GM12801 (cell line): ENCODE measurements around the gene ZNF664.

ENCODE experiments used
- TF ChIP-seq, protein P1 (sequence below): IDR thresholded peaks from one replicate; pipeline ENCODE4 v1.5.1; 2011; ENCODE audit warnings: control low read depth; ENCODE audit not compliant: insufficient read length; ENCODE audit errors: extremely low read depth

ZNF664 gene

DNA sequence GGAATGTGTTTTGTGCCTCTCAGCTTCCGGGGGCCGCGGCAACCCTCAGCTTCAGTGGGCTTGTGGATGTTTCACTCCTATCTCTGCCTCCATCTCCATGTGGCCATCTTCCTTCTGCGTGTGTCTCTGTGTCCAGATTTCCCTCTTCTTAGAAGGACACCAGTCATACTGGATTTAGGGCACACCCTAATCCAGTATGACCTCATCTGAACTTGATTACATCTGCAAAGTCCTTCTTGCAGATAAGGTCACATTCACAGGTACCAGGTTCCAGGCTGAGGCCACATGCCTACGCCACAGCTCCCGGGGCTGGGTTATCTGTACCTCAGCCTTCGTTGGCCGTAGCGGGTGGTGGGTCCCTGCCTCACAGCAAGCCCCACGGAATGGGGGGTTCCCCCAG is 68.9 kb downstream of the ZNF664 start:
- TF ChIP-seq, protein P1, sequence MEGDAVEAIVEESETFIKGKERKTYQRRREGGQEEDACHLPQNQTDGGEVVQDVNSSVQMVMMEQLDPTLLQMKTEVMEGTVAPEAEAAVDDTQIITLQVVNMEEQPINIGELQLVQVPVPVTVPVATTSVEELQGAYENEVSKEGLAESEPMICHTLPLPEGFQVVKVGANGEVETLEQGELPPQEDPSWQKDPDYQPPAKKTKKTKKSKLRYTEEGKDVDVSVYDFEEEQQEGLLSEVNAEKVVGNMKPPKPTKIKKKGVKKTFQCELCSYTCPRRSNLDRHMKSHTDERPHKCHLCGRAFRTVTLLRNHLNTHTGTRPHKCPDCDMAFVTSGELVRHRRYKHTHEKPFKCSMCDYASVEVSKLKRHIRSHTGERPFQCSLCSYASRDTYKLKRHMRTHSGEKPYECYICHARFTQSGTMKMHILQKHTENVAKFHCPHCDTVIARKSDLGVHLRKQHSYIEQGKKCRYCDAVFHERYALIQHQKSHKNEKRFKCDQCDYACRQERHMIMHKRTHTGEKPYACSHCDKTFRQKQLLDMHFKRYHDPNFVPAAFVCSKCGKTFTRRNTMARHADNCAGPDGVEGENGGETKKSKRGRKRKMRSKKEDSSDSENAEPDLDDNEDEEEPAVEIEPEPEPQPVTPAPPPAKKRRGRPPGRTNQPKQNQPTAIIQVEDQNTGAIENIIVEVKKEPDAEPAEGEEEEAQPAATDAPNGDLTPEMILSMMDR, result no peak

DNA sequence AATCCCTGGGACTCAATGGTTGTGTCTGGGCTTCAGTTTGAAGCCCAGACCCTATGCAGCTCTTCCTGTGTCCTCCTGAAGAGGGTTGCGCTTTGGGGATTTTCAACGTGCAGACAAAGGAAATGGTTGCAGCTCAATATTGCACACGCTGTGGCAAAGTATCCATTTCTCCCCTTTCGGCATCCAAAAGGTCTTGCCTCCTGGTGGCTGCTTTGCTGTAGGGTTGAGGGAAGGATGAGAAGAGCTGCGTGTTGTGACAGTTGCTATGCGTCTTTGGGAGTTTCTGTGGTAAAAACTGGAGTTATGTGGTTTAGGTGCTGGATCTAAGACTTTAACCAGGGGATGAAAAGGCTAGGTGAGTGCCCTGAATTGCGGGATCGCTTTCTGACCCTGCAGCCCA is 71.0 kb downstream of the ZNF664 start:
- TF ChIP-seq, protein P1, result no peak

DNA sequence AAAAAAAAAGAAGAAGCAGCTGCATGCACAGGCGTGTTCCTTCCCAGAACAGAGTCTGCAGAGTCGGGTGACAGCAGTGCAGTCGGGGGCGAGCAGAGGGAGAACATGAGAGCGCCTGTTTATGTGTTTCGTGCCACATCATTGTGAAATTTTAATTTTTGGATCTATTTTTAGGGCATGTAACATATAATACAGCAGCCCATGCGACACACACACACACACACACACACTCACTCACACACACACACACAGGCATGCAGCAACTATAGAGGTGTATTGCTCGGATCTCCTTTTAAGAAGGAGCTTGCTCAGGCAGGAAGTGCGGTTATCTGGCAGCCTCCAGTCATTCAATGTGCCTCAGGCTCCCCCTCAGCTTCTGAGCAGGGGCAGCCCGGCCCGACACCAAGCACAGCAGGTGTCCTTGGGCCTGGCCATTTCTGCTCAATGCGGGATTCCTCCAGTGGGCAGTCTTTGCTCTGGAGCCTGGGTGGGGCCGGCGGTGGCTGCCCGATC is 71.8 kb downstream of the ZNF664 start:
- TF ChIP-seq, protein P1, result no peak

DNA sequence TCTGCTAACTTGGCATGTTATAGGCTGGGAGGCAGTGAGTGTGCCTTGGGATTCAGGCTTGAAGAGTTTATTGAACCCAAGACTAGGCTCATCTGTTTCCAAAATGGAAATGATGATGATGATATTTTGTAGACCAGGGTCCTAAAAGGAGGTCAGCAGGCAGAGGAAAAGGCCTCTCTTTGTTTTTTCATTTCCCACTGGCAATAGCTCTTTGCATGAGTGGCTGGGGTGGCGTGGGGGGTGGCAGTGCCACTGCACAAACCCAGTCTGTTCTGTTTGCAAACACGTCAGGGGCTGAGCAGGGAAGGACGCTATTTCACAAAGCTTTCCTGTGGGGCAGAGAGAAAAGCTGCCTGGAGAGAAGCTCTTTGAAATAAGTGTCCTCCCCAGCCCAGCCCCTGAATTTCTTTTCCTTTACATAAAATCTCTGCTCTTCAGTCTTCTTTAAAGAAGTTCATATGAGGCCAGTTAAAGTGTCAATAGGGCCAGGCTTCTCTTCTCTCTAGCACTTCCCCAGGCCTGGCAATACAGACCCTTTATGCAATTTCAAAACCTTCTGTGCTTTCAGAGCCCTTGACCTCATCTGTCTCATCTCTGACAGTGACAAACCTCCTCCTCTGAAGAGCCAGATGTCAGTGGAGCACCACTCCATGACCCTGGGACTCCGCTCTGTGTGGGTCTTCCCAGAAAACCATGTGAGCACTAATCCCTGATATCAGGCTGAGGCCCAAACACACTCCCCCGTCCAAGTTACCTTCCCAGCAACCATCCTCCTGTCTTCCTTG is 72.8 kb downstream of the ZNF664 start:
- TF ChIP-seq, protein P1, result no peak

DNA sequence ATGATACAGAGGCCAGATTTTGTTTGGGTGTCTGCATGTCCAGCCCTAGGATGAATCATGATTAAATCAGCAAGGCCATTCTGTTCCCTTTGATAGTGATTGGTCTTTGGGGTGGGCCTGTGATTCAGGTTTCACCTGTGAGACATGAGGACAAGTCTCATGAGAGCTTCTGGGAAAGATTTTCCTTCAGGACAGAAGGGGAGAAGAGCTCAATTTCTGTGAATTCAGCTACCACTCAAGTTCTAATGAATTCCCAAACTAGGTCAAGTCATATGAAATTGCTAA is 73.4 kb downstream of the ZNF664 start:
- TF ChIP-seq, protein P1, result no peak

DNA sequence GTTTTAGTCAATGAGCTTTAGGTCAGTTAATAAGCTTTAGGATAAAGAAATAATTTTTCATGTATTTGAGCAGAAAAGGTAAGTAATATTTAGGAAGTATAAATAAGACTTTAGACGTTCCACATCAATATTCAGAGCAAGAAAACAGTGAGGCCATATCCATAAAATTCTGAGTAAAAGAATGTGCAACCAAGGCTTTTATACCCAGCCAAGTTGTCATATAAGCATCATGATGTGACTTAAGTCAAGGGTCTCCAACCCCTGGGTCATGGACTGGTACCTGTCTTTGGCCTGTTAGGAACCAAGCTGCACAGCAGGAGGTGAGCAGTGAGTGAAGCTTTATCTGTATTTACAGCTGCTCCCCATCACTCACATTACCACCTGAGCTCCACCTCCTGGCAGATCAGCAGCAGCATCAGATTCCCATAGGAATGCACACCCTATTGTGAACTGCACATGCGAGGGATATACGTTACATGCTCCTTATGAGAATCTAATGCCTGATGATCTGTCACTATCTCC is 74.1 kb downstream of the ZNF664 start:
- TF ChIP-seq, protein P1, result no peak

DNA sequence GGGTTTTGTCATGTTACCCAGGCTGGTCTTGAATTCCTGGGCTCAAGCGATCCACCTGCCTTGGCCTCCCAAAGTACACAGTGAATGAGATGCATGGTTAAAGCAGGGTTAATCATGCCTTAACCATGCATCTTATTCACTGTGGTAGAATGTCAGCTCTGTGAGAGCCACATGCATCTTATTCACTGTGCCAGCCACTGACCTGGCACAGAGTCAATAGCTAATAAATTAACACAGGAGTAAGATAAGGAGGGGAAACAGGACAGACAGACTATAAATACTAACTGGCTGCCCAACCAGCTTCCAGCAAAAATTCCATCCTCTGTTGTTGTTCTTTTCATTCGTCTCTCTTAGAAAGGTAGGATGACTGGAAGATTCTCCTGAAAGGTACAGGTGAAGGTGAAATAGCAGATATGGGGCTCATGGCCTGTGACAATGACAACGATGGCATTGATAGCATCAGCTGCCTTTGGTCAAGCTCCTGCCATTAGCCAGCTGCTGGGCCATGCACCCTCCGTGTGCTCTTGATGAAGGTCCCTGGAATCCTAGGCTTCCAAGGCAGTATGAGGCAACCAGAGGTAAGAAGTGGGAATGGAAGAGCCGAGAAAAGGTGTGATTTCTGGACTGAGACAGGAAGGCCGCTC is 76.6 kb downstream of the ZNF664 start:
- TF ChIP-seq, protein P1, result no peak
